ENCODE results near the gene FGF23.

- TF ChIP-seq POLR2A (IDR thresholded peaks at IDR 0.05), result no peak
- TF ChIP-seq CTCF (IDR thresholded peaks at IDR 0.05), result no peak
Observed at GRCh38 chr12:4423528-4424195, 44.1 kb upstream of the FGF23 start.
